Ovary (tissue), 9 donors: ENCODE data around the gene CREB3L1. TPM values are rescaled to one million over a fixed set of nuclear protein-coding genes. Genes with fewer than 3 reads are reported as not detected.

Experiments used
- DNase-seq, 5 donors: peaks; one replicate each; pipeline ENCODE4 v3.0.0-alpha.2; 2019 to 2020
- H3K27ac ChIP-seq, 2 donors: fragments of 200-600 bp; one replicate each; pipeline versions ENCODE4 v1.5.1 to v1.8.0; 2019 to 2022
- H3K27me3 ChIP-seq: fragments of 200-600 bp; one replicate; pipeline ENCODE4 v1.8.0; 2022
- H3K36me3 ChIP-seq: fragments of 200-600 bp; sonication (generic); one replicate; pipeline ENCODE4 v1.5.1; 2019
- H3K4me1 ChIP-seq: one replicate; pipeline ENCODE4 v1.8.1; 2013; ENCODE audit warnings: mild to moderate bottlenecking, moderate library complexity; ENCODE audit not compliant: insufficient read depth
- H3K4me3 ChIP-seq: fragments of 200-600 bp; sonication (generic); one replicate; pipeline ENCODE4 v1.5.1; 2017
- H3K9me3 ChIP-seq, 2 donors: fragments of 200-600 bp in 1 of 2; sonication (generic) in 1 of 2; one replicate each; pipeline versions ENCODE4 v1.5.1 to v1.8.1; 2013 to 2019; ENCODE audit warnings: mild to moderate bottlenecking in 1 of 2, moderate library complexity in 1 of 2
- CTCF ChIP-seq, 3 donors: fragments of 450-650 bp in 2 of 3; fragments of 200-600 bp in 1 of 3; IDR thresholded peaks; one replicate each; pipeline versions ENCODE4 v1.5.1 to v1.8.0; 2016 to 2022; ENCODE audit warnings: antibody characterized with exemption in 3 of 3, mild to moderate bottlenecking in 1 of 3
- EP300 ChIP-seq: sonication (generic); formaldehyde crosslinking; IDR thresholded peaks from one replicate; pipeline ENCODE4 v1.6.1; 2017; ENCODE audit warnings: antibody characterized with exemption
- POLR2A ChIP-seq: fragments of 450-650 bp; IDR thresholded peaks from one replicate; pipeline ENCODE4 v1.6.1; 2017; ENCODE audit warnings: antibody characterized with exemption, mild to moderate bottlenecking, moderate library complexity
- WGBS, 3 donors: extraction: QIAGEN DNeasy Blood & Tissue Kit in 1 of 3; methylation state at CpG; one replicate each; pipeline versions ENCODE4 v1.1.5 to v1.1.7; 2013 to 2017; 5-methylcytosine and 5-hydroxymethylcytosine counted together
- intact Hi-C, 4 donors: fragments of 100-400 bp; cut with DNase I; formaldehyde crosslinking; loops; one replicate each; pipeline versions ENCODE4 v1.11.0 to v1.15.1; 2022 to 2023
- polyA plus RNA-seq, 2 donors: library from polyadenylated mRNA; stranded (reverse); fragments of 200-250 nt in 1 of 2; fragments of 350-450 nt in 1 of 2; fragmentation: Illumina TruSeq in 1 of 2; extraction: RNeasy Lipid Tissue Mini Kit (QIAGEN cat#74804) in 1 of 2; gene quantifications; one replicate each; pipeline ENCODE4 v1.2.3, GENCODE V29; 2013 to 2014
- total RNA-seq, 7 donors: library from RNA; depleted of rRNA in 2 of 7; stranded (reverse); fragments of >200 nt in 2 of 7; fragmentation: NEBNext Ultra II Directional in 3 of 7; extraction: Animal tissue kit (Norgen Biotek cat#: 25700) in 3 of 7; gene quantifications; one replicate each; pipeline versions ENCODE4 v1.1.0 to v1.2.4, GENCODE V29; 2016 to 2023
- donor health status: DM: no; HTN: no; CAD: no; lungs with moderate emphysema.
- donor health status: DM: no; HTN: no; CAD: no.
- donor health status: Bipolar disorder and iron deficiency.
- donor health status: DM: yes; HTN: yes; CAD: no.
- donor health status: DM: no; HTN: no; CAD: no.
- donor health status: DM: yes; HTN: yes; CAD: no.

The CREB3L1 gene
- total and polyA plus RNA-seq, 9 donors, result 1.7 to 63.0 (median 7.5) TPM

- Histone ChIP-seq H3K36me3 (no peaks in the 10 kb centered on the region), H3K4me3 (no peak overlapping the region), H3K9me3 (no peaks in the 10 kb centered on the region), H3K27ac (no peak overlapping the region), H3K27me3 (no peaks in the 10 kb centered on the region), H3K4me1 (peaks cover 16% of the 10 kb centered on the region)
- WGBS, 3 donors, result 23 to 45% (median 37%) methylated on average over 9 of the region's 9 CpGs
- no peak for DNase-seq
- TF ChIP-seq CTCF (IDR thresholded peaks at IDR 0.05), result no peak
- no peak for TF ChIP-seq POLR2A
- TF ChIP-seq EP300, result no peak
- intact Hi-C loops, result no loop called here
Measured at GRCh38 chr11:46353698-46354097, 76.2 kb downstream of the CREB3L1 start.

GRCh38 chr11:46356924-46357482, 79.5 kb downstream of the CREB3L1 start:
- H3K36me3 ChIP-seq, result no peaks in the 10 kb centered on the region
- H3K27me3 ChIP-seq, result no peaks in the 10 kb centered on the region
- H3K4me3 ChIP-seq, result no peak overlapping the region
- H3K4me1 ChIP-seq, result peaks cover 18% of the 10 kb centered on the region
- no peak overlapping the region for H3K27ac ChIP-seq
- no peaks in the 10 kb centered on the region for H3K9me3 ChIP-seq
- TF ChIP-seq POLR2A (no peak), EP300 (no peak), CTCF (IDR thresholded peaks at IDR 0.05) (no peak)
- WGBS, 3 donors, result 85 to 89% (median 88%) methylated on average over 7 of the region's 7 CpGs
- no peak for DNase-seq
- intact Hi-C loops, result no loop called here

GRCh38 chr11:46357483-46357936, 80.0 kb downstream of the CREB3L1 start:
- Histone ChIP-seq H3K27me3 (no peaks in the 10 kb centered on the region), H3K27ac (no peak overlapping the region), H3K4me1 (peaks cover 13% of the 10 kb centered on the region), H3K4me3 (no peak overlapping the region), H3K9me3 (no peaks in the 10 kb centered on the region), H3K36me3 (no peaks in the 10 kb centered on the region)
- no peak for DNase-seq
- no peak for TF ChIP-seq POLR2A
- TF ChIP-seq CTCF (IDR thresholded peaks at IDR 0.05), result no peak
- TF ChIP-seq EP300, result no peak
- intact Hi-C loops, result no loop called here
- 83 to 89% (median 86%) methylated on average over 11 of the region's 11 CpGs for WGBS, 3 donors

GRCh38 chr11:46359953-46360352, 82.5 kb downstream of the CREB3L1 start:
- no peaks in the 10 kb centered on the region for H3K27me3 ChIP-seq
- no peak for DNase-seq
- no peak overlapping the region for H3K4me3 ChIP-seq
- intact Hi-C loops, result no loop called here
- no peak for TF ChIP-seq CTCF (IDR thresholded peaks at IDR 0.05)
- TF ChIP-seq POLR2A, result no peak
- no peak for TF ChIP-seq EP300
- H3K9me3 ChIP-seq, result no peaks in the 10 kb centered on the region
- no peaks in the 10 kb centered on the region for H3K36me3 ChIP-seq
- no peak overlapping the region for H3K27ac ChIP-seq
- peaks cover 7% of the 10 kb centered on the region for H3K4me1 ChIP-seq
- WGBS, 3 donors, result 47 to 69% (median 62%) methylated on average over 1 of the region's 1 CpG
